ENCODE measurements around the gene PTBP3.
A peak's percentile ranks its signal among the peaks of the same experiment; 100 is the strongest.

Gene PTBP3

DNA sequence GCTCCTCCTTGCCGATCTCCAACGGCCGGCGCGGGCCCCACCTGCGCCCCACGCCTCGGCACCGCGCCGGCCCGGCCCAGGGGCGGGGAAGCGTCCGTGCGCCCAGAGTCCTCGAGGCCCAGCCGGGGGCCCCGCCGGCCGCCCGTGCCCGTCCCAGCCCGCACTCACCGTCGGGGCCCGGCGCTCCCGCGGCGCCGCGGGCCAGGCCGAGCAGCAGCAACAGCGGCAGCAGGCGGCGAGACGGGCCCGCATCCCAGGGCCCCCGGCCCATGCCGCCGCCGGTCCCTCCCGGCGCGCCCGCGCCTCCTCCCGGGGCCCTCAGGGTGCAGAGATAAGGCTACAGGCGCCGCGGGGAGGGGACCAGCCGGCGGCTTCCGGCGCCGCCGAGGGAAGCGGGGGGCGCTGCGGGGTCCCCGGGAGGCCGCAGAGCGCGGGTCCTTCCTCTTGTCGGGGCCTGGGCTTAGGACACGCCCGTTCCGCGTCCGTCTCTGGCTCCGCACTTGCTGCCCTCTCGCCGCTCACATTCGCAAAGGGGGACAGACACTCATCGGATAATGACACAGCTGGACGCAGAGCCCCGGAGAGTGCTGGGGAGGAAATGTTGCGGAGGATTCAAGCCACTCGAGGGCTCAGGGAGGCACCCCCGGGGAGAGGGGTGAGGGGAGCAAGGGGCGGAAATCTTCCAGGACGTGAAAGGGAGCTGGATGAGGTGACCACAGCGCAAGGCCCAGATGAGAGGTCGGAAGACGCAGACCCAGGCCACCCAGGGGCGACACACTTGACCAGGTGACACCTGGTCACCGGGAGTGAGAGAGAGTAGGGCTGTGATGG, 158.2 kb downstream of the PTBP3 start, which contains the start of gene SUSD1:
SUSD1 (minus strand) TSS at position 333 of the 831 bp plus-strand sequence; CDS start at position 271, 62 bp downstream.
- in situ Hi-C loops (cut with MboI; ENCODE audit: low pct_unique_long_range_greater_than_20kb, low sequenced_read_pairs, unreplicated experiment) = no loop called here
- TF ChIP-seq, protein P1, sequence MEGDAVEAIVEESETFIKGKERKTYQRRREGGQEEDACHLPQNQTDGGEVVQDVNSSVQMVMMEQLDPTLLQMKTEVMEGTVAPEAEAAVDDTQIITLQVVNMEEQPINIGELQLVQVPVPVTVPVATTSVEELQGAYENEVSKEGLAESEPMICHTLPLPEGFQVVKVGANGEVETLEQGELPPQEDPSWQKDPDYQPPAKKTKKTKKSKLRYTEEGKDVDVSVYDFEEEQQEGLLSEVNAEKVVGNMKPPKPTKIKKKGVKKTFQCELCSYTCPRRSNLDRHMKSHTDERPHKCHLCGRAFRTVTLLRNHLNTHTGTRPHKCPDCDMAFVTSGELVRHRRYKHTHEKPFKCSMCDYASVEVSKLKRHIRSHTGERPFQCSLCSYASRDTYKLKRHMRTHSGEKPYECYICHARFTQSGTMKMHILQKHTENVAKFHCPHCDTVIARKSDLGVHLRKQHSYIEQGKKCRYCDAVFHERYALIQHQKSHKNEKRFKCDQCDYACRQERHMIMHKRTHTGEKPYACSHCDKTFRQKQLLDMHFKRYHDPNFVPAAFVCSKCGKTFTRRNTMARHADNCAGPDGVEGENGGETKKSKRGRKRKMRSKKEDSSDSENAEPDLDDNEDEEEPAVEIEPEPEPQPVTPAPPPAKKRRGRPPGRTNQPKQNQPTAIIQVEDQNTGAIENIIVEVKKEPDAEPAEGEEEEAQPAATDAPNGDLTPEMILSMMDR (IDR thresholded peaks at IDR 0.05; ENCODE audit: extremely low read depth, insufficient read depth, missing control alignments) = no peak
- DNase-seq (ENCODE audit: low spot score) = peak; percentile 78

DNA sequence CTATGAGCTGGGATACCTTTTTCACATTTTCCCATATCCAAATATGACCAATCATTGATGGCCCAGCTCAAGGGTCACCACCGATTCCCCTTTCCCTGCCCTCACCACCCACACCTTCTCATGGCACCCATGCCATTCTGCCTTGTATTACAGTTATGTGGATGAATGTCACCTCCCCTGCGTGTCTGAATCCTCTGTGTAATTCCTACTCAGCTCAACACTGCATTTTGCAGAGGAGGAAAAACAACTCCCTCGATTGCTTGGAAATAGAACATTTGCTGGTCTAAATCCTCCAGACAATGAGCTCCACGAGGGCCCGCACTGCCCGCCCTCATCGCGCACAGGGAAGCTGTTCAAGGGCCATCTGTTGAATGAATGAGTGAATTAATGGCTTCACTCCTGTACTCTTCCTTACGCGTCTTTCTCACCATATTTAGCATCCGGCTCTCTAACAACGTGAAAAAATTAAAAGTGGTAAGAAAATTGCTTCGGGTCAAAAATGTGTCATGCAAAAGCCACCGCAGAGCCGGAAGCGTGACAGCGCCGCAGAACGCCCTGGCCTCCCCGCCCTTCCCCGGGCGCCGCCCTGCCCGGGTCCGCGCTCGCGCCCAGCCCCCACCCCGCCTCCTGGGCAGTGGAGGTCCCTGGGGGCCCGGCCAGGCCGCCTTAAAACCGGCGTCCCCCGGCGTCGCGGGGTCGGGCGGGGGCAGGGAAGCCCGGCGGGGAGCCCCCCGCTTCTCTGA, 159.0 kb downstream of the PTBP3 start:
- in situ Hi-C loops (cut with MboI; ENCODE audit: low pct_unique_long_range_greater_than_20kb, low sequenced_read_pairs, unreplicated experiment) = no loop called here
- DNase-seq (ENCODE audit: low spot score) = peak; percentile 91
- TF ChIP-seq, protein P1 (IDR thresholded peaks at IDR 0.05; ENCODE audit: extremely low read depth, insufficient read depth, missing control alignments) = no peak

DNA sequence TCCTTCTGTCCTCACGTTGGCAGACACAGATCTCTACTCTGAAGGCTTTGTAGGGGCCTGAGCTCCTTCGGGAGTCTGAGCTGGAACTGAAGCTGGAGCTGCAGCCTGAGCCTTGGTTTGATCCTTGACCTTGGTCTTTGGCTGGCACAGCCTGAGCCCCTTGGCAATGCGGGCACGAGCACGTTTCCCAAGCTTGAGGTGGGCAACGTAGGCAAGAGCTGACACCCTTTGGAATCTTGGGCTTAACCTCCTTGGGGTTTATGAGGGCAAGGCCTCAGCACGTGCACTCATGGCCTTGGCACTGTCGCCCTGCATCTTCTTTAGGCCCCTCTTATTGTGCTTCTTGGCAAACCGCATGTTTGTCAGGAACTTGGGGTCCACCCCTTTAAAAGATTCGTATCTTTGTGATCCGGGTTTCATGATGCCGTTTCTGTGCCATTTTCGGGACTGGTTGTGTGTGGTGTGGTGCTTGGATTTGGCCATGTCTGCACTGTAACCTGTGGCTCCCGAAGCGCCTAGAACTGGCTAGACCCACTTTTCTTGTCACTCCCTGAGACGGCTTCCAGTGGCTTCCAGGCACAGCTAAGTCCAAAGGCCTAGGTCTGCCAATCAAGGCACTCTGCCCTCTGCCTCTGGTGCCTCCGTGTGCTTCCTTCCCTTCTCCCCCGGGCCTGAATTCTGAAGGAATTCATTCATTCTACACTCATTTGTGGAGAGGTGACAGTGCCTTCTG, 159.8 kb downstream of the PTBP3 start:
- in situ Hi-C loops (cut with MboI; ENCODE audit: low pct_unique_long_range_greater_than_20kb, low sequenced_read_pairs, unreplicated experiment) = no loop called here
- no peak for DNase-seq (ENCODE audit: low spot score)
- TF ChIP-seq, protein P1 (IDR thresholded peaks at IDR 0.05; ENCODE audit: extremely low read depth, insufficient read depth, missing control alignments) = no peak

DNA sequence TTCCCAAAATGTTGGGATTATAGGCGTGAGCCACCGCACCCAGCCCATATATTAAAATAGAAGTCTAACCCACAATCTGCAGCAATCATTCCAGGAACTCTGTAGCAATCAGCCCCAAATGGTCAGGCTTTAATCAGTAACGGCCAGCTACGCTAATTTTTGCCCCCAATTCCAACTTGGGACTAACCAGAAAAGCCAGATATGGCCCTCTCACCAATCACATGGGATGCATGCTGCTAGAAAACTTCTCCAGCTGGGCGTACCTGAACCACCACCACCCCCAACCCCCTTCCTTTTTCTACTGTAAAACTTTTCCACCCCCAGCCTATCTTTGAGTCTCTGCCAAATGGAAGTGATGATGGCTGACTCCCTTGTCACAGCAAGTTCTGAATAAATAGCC, 162.5 kb downstream of the PTBP3 start:
- in situ Hi-C loops (cut with MboI; ENCODE audit: low pct_unique_long_range_greater_than_20kb, low sequenced_read_pairs, unreplicated experiment) = no loop called here
- DNase-seq (ENCODE audit: low spot score) = no peak
- TF ChIP-seq, protein P1 (IDR thresholded peaks at IDR 0.05; ENCODE audit: extremely low read depth, insufficient read depth, missing control alignments) = no peak

DNA sequence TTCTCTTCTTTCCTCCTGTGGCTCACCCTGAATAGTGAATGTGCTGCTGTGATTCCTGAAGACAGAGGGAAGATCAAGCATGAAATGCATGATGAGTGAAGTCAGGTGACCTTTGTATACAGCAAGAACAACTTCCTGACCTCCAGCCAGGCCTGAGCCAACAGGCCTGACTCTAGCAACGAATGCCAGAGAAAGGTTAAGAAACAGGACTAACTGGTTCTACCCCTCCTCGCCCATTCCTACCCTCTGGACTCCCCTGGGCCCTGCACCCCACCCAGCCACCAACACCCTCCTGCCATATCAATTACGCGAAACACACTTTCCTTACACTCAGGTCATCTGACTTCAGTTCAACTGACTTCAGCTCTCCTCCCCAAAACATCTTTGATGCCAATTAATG, 163.2 kb downstream of the PTBP3 start:
- TF ChIP-seq, protein P1 (IDR thresholded peaks at IDR 0.05; ENCODE audit: extremely low read depth, insufficient read depth, missing control alignments) = no peak
- in situ Hi-C loops (cut with MboI; ENCODE audit: low pct_unique_long_range_greater_than_20kb, low sequenced_read_pairs, unreplicated experiment) = no loop called here
- DNase-seq (ENCODE audit: low spot score) = no peak

DNA sequence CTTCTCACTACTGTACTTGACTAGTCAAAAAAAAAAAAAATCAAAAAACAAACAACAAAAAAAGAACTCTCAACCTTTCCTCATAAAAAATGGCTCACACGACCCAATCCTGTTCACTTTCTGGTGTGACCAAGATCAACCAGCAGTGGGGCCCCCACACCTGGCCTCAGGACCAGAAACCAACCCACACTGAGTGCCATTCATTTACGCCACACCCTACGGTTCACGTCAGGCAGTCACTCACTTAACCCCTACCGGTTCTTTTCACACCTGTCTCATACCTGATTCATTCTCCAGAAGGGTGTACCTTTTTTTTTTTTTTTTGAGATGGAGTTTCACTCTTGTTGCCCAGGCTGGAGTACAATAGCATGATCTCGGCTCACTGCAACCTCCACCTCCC, 164.1 kb downstream of the PTBP3 start:
- in situ Hi-C loops (cut with MboI; ENCODE audit: low pct_unique_long_range_greater_than_20kb, low sequenced_read_pairs, unreplicated experiment) = no loop called here
- TF ChIP-seq, protein P1 (IDR thresholded peaks at IDR 0.05; ENCODE audit: extremely low read depth, insufficient read depth, missing control alignments) = no peak
- DNase-seq (ENCODE audit: low spot score) = no peak

Data from GM13977 (cell line).